Activated CD4-positive, alpha-beta T cell treated with anti-CD3 and anti-CD28 coated beads, Interleukin-2, amount 50 U/mL, for 48 hours (primary cell): ENCODE measurements around the gene SHROOM1.
A peak's percentile ranks its signal among the peaks of the same experiment; 100 is the strongest.

Experiments
- DNase-seq, 2 experiments: peaks; one replicate each; pipeline ENCODE4 v3.0.0-alpha.2; 2020

Gene SHROOM1

DNA sequence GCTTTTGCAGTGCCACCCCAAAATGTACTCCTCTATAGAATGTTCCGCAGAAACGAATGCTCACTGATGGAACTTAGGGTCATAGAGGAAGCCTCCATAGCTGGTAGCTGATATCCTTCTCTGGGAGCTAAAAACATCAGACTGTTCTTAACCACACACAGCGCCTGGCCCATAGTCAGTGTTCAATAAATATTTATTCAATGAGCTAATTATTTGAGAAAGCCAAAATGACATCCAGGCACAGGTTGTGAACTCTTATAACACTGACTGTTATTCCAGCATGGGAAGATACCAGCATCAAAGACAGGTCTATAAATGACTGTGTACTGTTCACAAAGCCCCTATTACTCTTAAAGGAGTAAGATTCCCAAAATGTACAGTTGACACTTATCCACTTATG, 22.9 kb upstream of the SHROOM1 start:
- DNase-seq = no peak

GRCh38 chr5:132850066-132850465, 19.6 kb upstream of the SHROOM1 start:
- no peak for DNase-seq

GRCh38 chr5:132849347-132849746, 18.9 kb upstream of the SHROOM1 start:
- DNase-seq = no peak

DNA sequence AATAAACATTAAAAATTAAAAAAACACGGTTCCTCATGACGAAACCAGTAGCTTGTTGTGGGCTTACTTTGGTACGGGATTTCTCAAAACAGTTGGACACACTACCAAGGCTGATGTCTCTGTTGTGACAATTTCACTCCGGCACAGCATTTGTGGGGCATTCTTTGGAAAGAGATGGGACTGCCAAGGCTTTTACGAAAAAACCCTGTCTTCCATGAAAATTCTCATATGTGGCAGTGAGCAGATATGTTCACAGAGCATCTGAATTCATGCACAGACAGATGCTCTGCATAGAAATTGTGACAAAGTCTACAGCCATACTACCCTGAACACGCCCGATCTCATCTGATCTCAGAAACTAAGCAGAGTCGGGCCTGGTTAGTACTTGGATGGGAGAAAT, 17.8 kb upstream of the SHROOM1 start:
- DNase-seq = no peak

DNA sequence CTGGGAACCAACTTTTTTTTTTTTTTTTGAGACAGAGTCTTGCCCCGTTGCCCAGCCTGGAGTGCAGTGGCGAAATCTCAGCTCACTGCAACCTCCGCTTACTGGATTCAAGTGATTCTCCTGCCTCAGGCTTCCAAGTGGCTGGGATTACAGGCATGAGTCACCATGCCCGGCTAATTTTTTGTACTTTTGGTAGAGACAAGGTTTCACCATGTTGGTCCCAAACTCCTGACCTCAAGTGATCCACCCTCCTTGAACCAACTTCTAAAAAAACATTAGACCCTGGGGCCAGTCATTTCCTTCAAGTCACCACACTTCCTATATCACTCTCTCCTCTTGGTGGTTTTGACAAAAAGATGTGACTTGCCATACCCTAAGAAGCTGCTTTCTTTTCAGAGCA, 10.9 kb upstream of the SHROOM1 start:
- no peak for DNase-seq

GRCh38 chr5:132840896-132841295, 10.4 kb upstream of the SHROOM1 start:
- no peak for DNase-seq

- no peak for DNase-seq
Measured at GRCh38 chr5:132840313-132840712, 9.9 kb upstream of the SHROOM1 start.

GRCh38 chr5:132839426-132840301, 9.2 kb upstream of the SHROOM1 start:
- no peak for DNase-seq

GRCh38 chr5:132838516-132839282, 8.3 kb upstream of the SHROOM1 start:
- no peak for DNase-seq

GRCh38 chr5:132837868-132838267, 7.4 kb upstream of the SHROOM1 start:
- DNase-seq = no peak

DNA sequence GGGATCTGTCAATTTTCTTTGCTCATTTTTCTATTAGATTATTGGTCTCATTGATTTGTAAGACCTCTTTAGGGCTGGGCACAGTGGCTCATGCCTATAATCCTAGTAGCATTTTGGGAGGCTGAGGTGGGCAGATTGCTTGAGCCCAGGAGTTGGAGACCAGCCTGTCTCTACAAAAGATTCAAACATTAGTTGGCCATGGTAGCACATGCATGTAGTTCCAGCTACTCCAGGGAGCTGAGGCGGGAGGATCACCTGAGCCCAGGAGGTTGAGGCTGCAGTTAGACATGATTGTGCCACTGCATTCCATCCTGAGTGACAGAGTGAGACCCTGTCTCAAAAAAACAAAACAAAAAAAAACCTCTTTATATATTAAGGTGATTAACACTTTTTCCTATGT, 6.4 kb upstream of the SHROOM1 start:
- no peak for DNase-seq

DNA sequence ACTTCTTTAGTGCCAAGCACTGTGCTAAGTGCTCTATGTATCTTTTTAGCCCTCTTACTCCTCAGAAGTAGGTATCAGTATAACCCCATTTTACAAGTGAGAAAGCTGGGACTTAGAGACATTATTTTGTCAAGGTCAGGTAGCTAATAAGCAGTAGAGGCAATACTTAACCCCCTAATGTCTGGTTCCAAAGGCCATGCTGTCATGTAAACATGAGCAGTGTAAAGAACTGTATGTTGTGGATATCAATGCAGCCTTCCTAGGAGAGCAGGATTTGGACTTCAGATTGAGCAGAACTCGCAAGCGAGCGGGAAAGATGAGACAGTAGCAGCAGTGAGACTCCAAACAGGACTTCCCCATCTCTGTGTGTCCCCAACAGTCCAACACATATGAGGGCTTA, 3.6 kb upstream of the SHROOM1 start:
- no peak for DNase-seq

- no peak for DNase-seq
Measured at GRCh38 chr5:132832612-132833011, 2.2 kb upstream of the SHROOM1 start.

DNA sequence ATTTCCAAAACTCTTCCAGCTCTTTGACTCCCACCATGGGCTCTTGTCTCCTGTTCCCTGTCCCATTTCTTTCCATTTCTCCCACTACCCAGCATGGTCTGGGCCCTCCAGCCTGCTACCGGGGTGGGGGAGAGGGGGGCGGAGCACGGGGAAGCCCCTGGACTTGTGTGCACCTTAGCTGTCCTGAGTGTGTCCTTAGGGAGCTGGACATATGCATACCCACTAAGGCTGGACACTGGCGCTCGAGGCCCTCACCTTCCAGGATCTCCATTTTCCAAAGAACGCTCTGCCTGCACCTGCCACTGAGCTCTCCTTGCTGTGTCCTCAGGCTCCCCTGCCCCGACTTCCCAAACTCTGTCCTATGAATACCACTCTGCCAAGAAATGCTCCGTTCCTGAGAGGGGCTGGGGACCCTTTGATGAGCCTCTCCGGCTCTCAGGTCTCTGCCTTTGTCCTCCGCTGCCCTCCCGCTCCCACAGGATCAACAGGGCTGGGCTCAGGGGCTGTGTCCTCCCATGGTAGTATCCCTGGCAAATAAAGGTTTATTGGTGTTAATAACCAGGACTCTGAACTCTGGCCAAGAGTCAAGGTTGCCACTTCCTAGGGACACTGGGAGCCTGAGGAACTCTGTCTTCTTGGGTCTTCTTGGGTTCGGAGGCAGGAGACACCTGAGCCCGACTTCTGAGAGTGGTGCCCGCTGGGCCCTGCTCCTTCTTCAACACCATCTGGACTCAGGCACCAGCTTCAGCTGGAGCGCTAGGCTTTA, 831 bp upstream of the SHROOM1 start:
- no peak for DNase-seq

GRCh38 chr5:132829742-132830435, 558 bp downstream of the SHROOM1 start:
- peak; percentile 73 to 80 for DNase-seq

DNA sequence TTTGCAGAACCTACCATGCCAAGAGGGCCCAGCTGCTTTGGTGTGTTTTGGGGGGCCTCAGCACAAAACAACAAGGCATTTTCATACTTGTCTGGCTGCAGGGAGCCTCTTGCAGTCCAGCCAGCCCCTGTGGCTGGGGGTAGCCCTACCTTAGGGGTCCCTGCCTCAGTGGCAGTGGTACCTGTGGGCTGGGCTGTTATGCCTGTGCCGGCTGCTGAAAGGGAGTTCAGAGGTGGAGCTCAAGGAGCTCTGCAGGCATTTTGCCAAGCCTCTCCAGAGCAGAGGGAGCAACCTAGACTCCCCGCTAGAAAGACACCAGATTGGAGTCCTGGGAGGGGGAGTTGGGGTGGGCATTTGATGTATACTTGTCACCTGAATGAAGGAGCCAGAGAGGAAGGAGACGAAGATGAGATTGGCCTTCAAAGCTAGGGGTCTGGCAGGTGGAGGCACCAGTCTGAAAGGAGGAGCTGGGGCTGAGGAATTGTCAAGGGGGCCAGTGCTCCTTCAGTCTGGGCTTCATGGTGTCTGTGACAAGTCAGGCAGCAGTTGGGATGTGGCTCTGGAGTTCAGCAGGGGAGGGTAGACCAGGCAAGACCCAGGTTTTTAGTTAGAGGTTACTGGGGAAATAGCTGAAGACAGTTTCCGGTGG, 1.5 kb downstream of the SHROOM1 start:
- DNase-seq = no peak

DNA sequence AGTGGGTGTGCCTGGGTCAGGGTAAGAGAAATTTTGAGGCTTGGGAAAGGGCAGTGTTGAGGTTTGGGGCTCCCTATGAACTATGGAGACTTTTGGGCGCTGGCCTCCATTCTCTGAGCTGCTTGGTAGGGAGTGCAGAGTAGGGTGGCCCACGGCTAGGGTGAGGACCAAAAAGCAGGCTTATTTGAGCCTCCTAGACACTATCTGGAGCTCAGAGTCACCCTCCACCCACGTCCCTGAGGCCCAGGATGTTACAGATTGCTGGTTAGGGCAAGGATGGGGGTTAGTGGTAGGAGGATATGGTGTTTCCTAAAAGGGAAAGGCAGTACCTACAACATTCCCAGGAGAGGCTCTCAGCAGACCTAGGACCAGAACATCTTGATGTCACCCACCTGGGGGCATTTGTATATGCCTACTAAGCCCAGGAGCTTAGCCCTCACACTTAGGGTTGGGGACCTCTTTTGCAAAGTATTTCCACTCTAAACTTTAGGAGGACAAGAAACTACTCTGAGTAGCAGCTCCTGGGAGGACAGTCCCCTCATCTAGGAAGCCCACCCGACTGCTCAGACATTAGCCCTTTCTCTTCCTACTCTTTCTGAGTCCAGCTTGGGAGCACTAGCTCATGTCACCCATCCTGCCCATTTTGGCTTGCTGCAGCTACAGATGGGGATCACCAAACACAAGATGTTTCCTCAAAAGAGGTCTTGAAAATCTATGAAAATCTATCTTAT, 2.3 kb downstream of the SHROOM1 start:
- DNase-seq = no peak

- DNase-seq = no peak
Measured at GRCh38 chr5:132826424-132827082, 3.9 kb downstream of the SHROOM1 start.

DNA sequence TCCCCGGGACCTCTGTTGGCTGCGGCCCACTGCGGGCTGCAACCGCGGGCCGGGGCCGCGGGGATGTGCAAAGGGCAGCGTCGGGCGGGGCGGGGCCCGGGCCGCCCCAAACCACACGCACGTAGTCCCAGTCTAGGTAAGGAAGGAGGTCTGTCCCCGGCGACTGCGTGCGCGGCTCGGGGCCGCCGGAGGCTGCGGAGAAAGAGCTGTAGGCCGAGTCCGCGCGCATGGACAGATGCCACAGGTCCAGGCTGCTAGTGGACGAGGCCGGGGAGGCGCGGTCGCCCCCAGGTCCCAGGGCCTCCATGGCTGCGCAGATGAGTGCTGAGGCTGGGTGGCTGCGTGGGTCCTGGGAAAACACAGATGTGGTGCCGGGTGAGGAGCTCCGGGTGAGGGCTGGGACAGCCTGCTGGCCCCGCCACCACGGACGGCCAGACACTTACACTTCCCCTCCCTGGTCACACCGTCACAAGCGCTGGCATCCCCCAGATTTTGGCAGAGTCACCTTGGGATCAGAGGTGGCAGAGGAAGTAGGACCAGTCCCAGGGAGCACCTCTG, 4.5 kb downstream of the SHROOM1 start:
- DNase-seq = peak in 1 of 2 experiments; percentile 42

DNA sequence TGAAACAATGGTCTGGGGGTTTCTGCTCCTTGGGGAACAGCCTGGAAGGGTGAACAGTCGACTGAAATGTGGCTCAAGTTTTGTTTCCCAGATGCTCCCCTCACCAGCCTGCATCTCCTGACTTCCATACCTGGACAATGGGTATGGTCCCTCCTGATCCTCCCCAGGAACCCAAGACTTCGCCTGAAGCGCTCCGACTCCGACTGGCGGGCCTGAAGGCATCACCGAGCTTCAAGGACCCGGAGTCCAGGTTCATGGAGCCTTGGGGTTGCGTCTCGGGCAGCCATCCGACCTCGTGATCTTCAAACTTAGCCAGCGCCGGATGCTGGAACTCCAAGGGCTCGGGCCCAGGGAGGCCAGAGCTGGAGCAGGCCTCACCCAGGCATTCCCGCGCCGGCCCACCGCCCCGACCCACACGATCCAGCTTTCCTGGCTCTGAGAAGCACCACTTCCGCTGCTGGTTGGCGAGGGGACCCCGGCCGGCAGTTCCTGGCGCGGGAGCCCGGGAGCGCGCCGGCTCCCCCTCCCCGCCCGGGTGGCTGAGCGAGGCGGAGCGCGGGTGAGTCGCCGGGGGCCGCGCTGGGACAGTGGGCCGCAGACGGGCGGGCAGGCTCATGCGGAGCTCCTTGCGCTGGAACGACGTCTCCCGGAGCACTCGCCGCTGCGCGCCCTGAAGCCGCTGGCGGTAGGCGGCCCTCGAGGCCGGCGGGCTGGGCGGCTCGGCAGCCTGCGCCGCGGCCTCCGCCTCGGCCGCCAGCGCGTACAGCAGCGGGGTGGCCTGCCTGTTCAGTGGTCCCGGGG, 5.2 kb downstream of the SHROOM1 start:
- DNase-seq = no peak
